Measurements from ENCODE around the gene ACTR3. TPM values are rescaled to one million over a fixed set of nuclear protein-coding genes. Genes with fewer than 3 reads are reported as not detected.

Gene ACTR3
- total RNA-seq, 1 experiment from 2014 or later = 169 TPM

DNA sequence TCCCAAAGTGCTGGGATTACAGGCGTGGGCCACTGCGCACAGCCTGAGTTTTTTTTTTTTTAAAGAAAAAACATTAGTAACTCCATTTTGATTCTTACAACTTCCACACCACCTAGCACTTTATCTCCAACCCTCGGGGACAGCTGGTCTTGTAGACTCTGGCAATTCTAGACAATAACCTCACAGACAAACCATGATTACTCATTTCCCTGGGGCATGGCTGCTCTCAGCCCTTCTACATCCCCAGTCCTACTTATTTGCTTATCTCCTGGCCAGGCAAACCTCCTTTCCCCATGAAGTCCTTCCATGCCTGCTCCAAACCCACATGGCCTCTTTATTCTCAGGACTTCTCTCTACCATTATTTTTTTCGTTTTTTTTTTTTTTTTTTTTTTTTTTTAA, 91.1 kb downstream of the ACTR3 start:
- ATAC-seq (no peak), DNase-seq (ENCODE audit: low spot score) (no peak)
- Mint-ChIP-seq H3K27me3 (ENCODE audit: low read depth) (peaks cover 16% of the 10 kb centered on the region), H3K9me3 (peaks cover 81% of the 10 kb centered on the region), H3K4me1 (no peaks in the 10 kb centered on the region), H3K4me3 (no peak overlapping the region), H3K27ac (no peak overlapping the region), H3K36me3 (peaks cover 61% of the 10 kb centered on the region)
- POLR2A ChIA-PET = no interaction called here
- CTCF ChIA-PET = interaction anchor here (0.6 kb wide), 1 partner anchor 875 kb away, joined by 5 read pairs; no protein-coding TSS in a partner anchor
- TF ChIP-seq MYBL2 (CRISPR knock-in tag; IDR thresholded peaks at IDR 0.05) = no peak
- no peak for TF ChIP-seq KAT7 (CRISPR knock-in tag; IDR thresholded peaks at IDR 0.05; ENCODE audit: borderline replicate concordance)
- TF ChIP-seq ESRRA (CRISPR knock-in tag; IDR thresholded peaks at IDR 0.05; ENCODE audit: borderline replicate concordance) = no peak
- TF ChIP-seq MXD4 (CRISPR knock-in tag; IDR thresholded peaks at IDR 0.05; ENCODE audit: borderline replicate concordance) = no peak
- no peak for TF ChIP-seq ZBTB21 (CRISPR knock-in tag; IDR thresholded peaks at IDR 0.05; ENCODE audit: borderline replicate concordance)
- no peak for TF ChIP-seq ZBTB43 (CRISPR knock-in tag; IDR thresholded peaks at IDR 0.05)
- TF ChIP-seq HMGA2 (CRISPR knock-in tag; IDR thresholded peaks at IDR 0.05) = no peak
- TF ChIP-seq, protein P1, sequence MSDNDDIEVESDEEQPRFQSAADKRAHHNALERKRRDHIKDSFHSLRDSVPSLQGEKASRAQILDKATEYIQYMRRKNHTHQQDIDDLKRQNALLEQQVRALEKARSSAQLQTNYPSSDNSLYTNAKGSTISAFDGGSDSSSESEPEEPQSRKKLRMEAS (CRISPR knock-in tag; IDR thresholded peaks at IDR 0.05) = no peak
- no peak for TF ChIP-seq CREB1 (CRISPR knock-in tag; IDR thresholded peaks at IDR 0.05)
- no peak for TF ChIP-seq ETV6 (CRISPR knock-in tag; IDR thresholded peaks at IDR 0.05)
- TF ChIP-seq ZNF416 (CRISPR knock-in tag; IDR thresholded peaks at IDR 0.05) = no peak
- TF ChIP-seq ZNF512 (CRISPR knock-in tag; IDR thresholded peaks at IDR 0.05; ENCODE audit: borderline replicate concordance) = no peak

DNA sequence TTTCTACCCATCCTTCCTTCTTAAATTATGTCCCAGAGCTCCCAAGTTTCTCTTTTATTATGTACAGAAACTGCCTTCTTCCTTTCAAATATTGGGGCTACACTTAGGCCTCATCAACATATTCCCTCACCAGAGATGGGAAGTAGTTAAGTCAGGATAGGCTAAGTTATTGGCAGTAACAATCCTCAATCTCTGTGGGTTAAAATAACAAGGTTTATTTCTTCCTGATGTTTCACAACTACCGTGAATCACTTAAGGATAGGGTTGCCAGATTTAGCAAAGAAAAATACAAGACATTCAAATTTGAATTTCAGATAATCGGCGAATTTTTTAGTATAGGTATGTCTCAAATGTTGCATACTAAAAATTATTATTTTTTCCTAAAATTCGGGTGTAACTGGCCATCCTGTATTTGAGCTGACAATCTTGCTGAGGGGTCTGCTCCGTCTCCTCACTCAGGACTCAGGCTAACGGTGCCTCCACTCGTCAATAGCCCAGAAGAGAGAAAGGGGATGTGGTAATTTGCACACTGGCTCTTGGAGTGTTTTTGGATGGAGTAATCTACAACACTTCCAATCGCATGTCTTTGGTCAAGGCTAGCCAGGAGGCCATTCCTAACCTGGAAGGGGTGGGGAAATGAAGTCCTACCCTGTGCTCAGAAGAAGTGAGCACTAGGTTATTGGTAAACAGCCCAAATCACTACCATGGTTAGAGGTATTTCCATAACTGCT, 91.7 kb downstream of the ACTR3 start:
- H3K4me1 Mint-ChIP-seq = no peaks in the 10 kb centered on the region
- H3K36me3 Mint-ChIP-seq = peaks cover 61% of the 10 kb centered on the region
- H3K9me3 Mint-ChIP-seq = peaks cover 74% of the 10 kb centered on the region
- POLR2A ChIA-PET = no interaction called here
- no peak overlapping the region for H3K27ac Mint-ChIP-seq
- H3K4me3 Mint-ChIP-seq = no peak overlapping the region
- DNase-seq (ENCODE audit: low spot score) (no peak), ATAC-seq (no peak)
- CTCF ChIA-PET = interaction anchor here (0.6 kb wide), 1 partner anchor 875 kb away, joined by 5 read pairs; no protein-coding TSS in a partner anchor
- peaks cover 16% of the 10 kb centered on the region for H3K27me3 Mint-ChIP-seq (ENCODE audit: low read depth)
- TF ChIP-seq ZNF232 (CRISPR knock-in tag; IDR thresholded peaks at IDR 0.05) (no peak), SOX15 (CRISPR knock-in tag; IDR thresholded peaks at IDR 0.05) (no peak), CREB1 (CRISPR knock-in tag; IDR thresholded peaks at IDR 0.05) (no peak), E2F4 (CRISPR knock-in tag; IDR thresholded peaks at IDR 0.05; ENCODE audit: borderline replicate concordance, low read depth) (no peak), PRDM15 (CRISPR knock-in tag; IDR thresholded peaks at IDR 0.05) (no peak), IRF2 (CRISPR knock-in tag; IDR thresholded peaks at IDR 0.05; ENCODE audit: borderline replicate concordance, low read depth) (no peak), MXD4 (CRISPR knock-in tag; IDR thresholded peaks at IDR 0.05; ENCODE audit: borderline replicate concordance) (no peak), GABPB1 (CRISPR knock-in tag; IDR thresholded peaks at IDR 0.05) (no peak), ELF4 (CRISPR knock-in tag; IDR thresholded peaks at IDR 0.05; ENCODE audit: low read depth) (no peak)
- TF ChIP-seq, protein P2, sequence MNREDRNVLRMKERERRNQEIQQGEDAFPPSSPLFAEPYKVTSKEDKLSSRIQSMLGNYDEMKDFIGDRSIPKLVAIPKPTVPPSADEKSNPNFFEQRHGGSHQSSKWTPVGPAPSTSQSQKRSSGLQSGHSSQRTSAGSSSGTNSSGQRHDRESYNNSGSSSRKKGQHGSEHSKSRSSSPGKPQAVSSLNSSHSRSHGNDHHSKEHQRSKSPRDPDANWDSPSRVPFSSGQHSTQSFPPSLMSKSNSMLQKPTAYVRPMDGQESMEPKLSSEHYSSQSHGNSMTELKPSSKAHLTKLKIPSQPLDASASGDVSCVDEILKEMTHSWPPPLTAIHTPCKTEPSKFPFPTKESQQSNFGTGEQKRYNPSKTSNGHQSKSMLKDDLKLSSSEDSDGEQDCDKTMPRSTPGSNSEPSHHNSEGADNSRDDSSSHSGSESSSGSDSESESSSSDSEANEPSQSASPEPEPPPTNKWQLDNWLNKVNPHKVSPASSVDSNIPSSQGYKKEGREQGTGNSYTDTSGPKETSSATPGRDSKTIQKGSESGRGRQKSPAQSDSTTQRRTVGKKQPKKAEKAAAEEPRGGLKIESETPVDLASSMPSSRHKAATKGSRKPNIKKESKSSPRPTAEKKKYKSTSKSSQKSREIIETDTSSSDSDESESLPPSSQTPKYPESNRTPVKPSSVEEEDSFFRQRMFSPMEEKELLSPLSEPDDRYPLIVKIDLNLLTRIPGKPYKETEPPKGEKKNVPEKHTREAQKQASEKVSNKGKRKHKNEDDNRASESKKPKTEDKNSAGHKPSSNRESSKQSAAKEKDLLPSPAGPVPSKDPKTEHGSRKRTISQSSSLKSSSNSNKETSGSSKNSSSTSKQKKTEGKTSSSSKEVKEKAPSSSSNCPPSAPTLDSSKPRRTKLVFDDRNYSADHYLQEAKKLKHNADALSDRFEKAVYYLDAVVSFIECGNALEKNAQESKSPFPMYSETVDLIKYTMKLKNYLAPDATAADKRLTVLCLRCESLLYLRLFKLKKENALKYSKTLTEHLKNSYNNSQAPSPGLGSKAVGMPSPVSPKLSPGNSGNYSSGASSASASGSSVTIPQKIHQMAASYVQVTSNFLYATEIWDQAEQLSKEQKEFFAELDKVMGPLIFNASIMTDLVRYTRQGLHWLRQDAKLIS (CRISPR knock-in tag; IDR thresholded peaks at IDR 0.05; ENCODE audit: borderline replicate concordance) = no peak
- TF ChIP-seq, protein P3, sequence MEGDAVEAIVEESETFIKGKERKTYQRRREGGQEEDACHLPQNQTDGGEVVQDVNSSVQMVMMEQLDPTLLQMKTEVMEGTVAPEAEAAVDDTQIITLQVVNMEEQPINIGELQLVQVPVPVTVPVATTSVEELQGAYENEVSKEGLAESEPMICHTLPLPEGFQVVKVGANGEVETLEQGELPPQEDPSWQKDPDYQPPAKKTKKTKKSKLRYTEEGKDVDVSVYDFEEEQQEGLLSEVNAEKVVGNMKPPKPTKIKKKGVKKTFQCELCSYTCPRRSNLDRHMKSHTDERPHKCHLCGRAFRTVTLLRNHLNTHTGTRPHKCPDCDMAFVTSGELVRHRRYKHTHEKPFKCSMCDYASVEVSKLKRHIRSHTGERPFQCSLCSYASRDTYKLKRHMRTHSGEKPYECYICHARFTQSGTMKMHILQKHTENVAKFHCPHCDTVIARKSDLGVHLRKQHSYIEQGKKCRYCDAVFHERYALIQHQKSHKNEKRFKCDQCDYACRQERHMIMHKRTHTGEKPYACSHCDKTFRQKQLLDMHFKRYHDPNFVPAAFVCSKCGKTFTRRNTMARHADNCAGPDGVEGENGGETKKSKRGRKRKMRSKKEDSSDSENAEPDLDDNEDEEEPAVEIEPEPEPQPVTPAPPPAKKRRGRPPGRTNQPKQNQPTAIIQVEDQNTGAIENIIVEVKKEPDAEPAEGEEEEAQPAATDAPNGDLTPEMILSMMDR (IDR thresholded peaks at IDR 0.05) = no peak

Data from WTC11 (cell line).